ENCODE data around the gene ATP13A2.

- TF ChIP-seq CTCF (conservative IDR thresholded peaks at IDR 0.05; ENCODE audit: low read depth, low read length) (no peak), EZH2 (IDR thresholded peaks at IDR 0.05; ENCODE audit: borderline replicate concordance, low read depth, low read length, poor library complexity, severe bottlenecking) (no peak)
Measured at GRCh38 chr1:16938351-16939321, 73.1 kb downstream of the ATP13A2 start.

Data from A673 (cell line).